Right lobe of liver (tissue), 6 donors: ENCODE measurements around the gene PLOD3. TPM values are rescaled to one million over a fixed set of nuclear protein-coding genes. Genes with fewer than 3 reads are reported as not detected.

Experiments
- ATAC-seq, 4 donors: fragments of 200-7000 bp; cut with Tn5 transposase; one replicate each; pipeline ENCODE4 v1.9.1; 2020; ENCODE audit warnings: mild to moderate bottlenecking in 4 of 4, moderate library complexity in 4 of 4
- DNase-seq, 3 donors: peaks; one replicate each; pipeline ENCODE4 v3.0.0-alpha.2; 2020
- H3K27ac ChIP-seq, 3 donors: fragments of 200-600 bp; one replicate each; pipeline ENCODE4 v1.8.0; 2022
- H3K27me3 ChIP-seq, 2 donors: fragments of 200-600 bp; one replicate each; pipeline ENCODE4 v1.8.0; 2022
- H3K36me3 ChIP-seq, 4 donors: fragments of 200-600 bp; sonication (generic) in 1 of 4; one replicate each; pipeline versions ENCODE4 v1.5.1 to v1.8.0; 2017 to 2022; ENCODE audit warnings: control low read depth in 1 of 4
- H3K4me1 ChIP-seq, 4 donors: fragments of 200-600 bp; sonication (generic) in 1 of 4; one replicate each; pipeline versions ENCODE4 v1.5.1 to v1.8.0; 2017 to 2022; ENCODE audit warnings: control low read depth in 1 of 4
- H3K4me3 ChIP-seq, 3 donors: fragments of 200-600 bp; one replicate each; pipeline ENCODE4 v1.8.0; 2022
- H3K9me3 ChIP-seq, 4 donors: fragments of 200-600 bp; sonication (generic) in 1 of 4; one replicate each; pipeline versions ENCODE4 v1.5.1 to v1.8.0; 2017 to 2022; ENCODE audit warnings: control low read depth in 1 of 4
- CTCF ChIP-seq, 4 donors: fragments of 200-600 bp in 3 of 4; fragments of 450-650 bp in 1 of 4; IDR thresholded peaks; one replicate each; pipeline versions ENCODE4 v1.5.1 to v1.8.0; 2016 to 2022; ENCODE audit warnings: antibody characterized with exemption in 4 of 4, mild to moderate bottlenecking in 2 of 4
- POLR2A ChIP-seq: fragments of 450-650 bp; IDR thresholded peaks from one replicate; pipeline ENCODE4 v1.6.1; 2017; ENCODE audit warnings: antibody characterized with exemption, mild to moderate bottlenecking
- WGBS: methylation state at CpG from one replicate; pipeline ENCODE4 v1.1.6; 2018; ENCODE audit warnings: low coverage, low lambda C conversion rate; ENCODE audit not compliant: insufficient coverage; ENCODE audit errors: missing lambda C conversion rate; 5-methylcytosine and 5-hydroxymethylcytosine counted together
- intact Hi-C, 2 donors: fragments of 100-400 bp; cut with DNase I; formaldehyde crosslinking; loops; one replicate each; pipeline versions ENCODE4 v1.11.2 to v1.14.1; 2022
- total RNA-seq, 6 experiments: library from RNA; depleted of rRNA in 2 of 6; stranded (reverse); fragments of >200 nt in 2 of 6; fragmentation: NEBNext Ultra II Directional in 3 of 6; extraction: Animal tissue kit (Norgen Biotek cat#: 25700) in 3 of 6; gene quantifications; one replicate each; pipeline versions ENCODE4 v1.1.0 to v1.2.4, GENCODE V29; 2016 to 2023
- donor health status: DM: no; HTN: yes; CAD: no.
- donor health status: DM: no; HTN: no; CAD: no.
- donor health status: DM: no; HTN: no; CAD: no.
- donor health status: DM: no; HTN: yes; CAD: no.
- donor health status: DM: no; HTN: yes; CAD: no.

PLOD3 gene
- total RNA-seq, 6 experiments from 2014 or later, result 41.7 to 57.5 (median 54.3) TPM

DNA sequence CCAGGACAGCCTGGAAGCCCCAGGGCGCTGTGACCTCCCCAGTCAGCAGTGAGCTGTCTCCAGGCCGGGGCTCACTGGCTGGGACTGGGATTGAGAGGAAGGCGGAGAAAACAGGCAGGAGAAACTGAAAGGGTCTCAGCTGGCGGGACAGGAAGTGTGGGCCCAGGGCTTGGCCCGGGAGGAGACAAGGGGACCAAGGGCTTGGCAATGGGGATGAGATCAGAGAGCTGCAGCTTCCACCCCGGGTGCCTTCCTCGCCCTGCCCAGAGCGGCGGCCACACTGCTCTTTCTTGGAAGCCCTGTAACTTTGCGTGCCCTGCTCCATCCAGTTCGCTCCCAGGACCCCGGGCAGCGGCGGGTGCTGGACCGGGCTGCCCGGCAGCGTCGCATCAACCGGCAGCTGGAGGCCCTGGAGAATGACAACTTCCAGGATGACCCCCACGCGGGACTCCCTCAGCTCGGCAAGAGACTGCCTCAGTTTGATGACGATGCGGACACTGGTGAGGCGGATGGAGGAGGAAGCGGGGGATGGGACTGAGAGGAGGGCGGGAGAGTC is 5.0 kb upstream of the PLOD3 start:
- ATAC-seq, result no peak
- 97% methylated on average over 13 of the region's 27 CpGs for WGBS

GRCh38 chr7:101220295-101220694 is 2.9 kb upstream of the PLOD3 start:
- no peak for TF ChIP-seq POLR2A
- TF ChIP-seq CTCF (IDR thresholded peaks at IDR 0.05), result no peak
- Histone ChIP-seq H3K27ac (peak overlapping the region; percentile 43 to 95 (median 89)), H3K4me1 (peaks cover 0 to 35% (median 7%) of the 10 kb centered on the region in 4 donors), H3K4me3 (peak overlapping the region in 2 of 3 donors; percentile 85 to 97), H3K9me3 (no peaks in the 10 kb centered on the region), H3K27me3 (no peaks in the 10 kb centered on the region), H3K36me3 (peaks cover 0 to 34% (median 18%) of the 10 kb centered on the region in 4 donors)
- peak; percentile 34 to 61 (median 40) for ATAC-seq
- intact Hi-C loops, result no loop called here
- WGBS, result 33% methylated on average over 5 of the region's 5 CpGs
- peak; percentile 70 to 85 (median 84) for DNase-seq

More for the DNA sequence above, 5.0 kb upstream of the PLOD3 start:
- Histone ChIP-seq H3K9me3 (no peaks in the 10 kb centered on the region), H3K27ac (no peak overlapping the region), H3K4me1 (peaks cover 0 to 21% (median 7%) of the 10 kb centered on the region in 4 donors), H3K27me3 (no peaks in the 10 kb centered on the region), H3K36me3 (peaks cover 0 to 53% (median 22%) of the 10 kb centered on the region in 4 donors), H3K4me3 (no peak overlapping the region)
- intact Hi-C loops, result no loop called here
- TF ChIP-seq CTCF (IDR thresholded peaks at IDR 0.05), result no peak
- TF ChIP-seq POLR2A, result no peak
- no peak for DNase-seq

DNA sequence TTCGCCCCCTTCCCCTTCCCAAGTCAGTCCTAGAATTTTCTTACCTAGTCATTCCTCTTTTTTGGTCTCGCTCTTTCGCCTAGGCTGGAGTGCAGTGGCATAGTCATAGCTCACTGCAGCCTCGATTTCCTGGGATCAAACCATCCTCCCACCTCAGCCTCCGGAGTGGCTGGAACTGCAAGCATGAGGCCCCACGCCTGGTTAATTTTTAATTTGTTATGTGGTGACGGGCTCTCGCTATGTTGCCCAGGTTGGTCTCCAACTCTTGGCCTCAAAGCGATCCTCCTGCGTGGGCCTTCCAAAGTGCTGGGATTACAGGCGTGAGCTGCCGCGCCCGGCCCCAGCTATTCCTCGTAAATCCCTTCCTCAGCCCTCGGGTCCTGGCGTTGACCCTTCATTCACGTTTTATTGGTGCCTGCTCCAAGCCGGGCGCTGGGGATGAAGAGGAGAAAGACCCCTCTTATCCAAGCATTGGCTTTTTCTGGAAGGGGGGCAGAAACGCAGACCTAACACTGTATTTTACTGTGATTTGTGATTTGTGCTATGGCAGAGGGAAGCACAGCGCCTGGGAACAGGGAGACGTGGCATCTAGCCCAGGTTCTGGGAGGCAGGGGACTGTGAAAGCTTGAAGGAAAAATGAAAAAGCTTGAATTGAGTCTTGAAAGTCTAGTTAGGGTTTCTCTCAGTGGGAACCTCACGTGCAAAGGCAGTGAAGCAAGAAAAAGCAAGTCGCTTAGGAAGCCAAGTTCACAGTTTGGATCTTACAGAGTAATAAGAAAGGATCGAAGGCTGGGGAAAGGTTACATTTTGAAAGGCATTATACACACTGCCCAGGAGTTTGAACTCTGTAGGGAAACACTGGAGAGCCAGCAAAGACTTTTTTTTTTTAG is 1.1 kb upstream of the PLOD3 start:
- Histone ChIP-seq H3K4me1 (peaks cover 0 to 44% (median 7%) of the 10 kb centered on the region in 4 donors), H3K27me3 (no peaks in the 10 kb centered on the region), H3K4me3 (peak overlapping the region; percentile 82 to 97 (median 85)), H3K9me3 (no peaks in the 10 kb centered on the region), H3K36me3 (peaks cover 0 to 16% (median 8%) of the 10 kb centered on the region in 4 donors), H3K27ac (peak overlapping the region; percentile 89 to 95 (median 90))
- intact Hi-C loops, result no loop called here
- ATAC-seq (peak; percentile 24 to 52 (median 34)), DNase-seq (no peak)
- TF ChIP-seq CTCF (IDR thresholded peaks at IDR 0.05), result no peak
- TF ChIP-seq POLR2A, result no peak
- 3% methylated on average over 20 of the region's 26 CpGs for WGBS

- peaks cover 0 to 10% (median 5%) of the 10 kb centered on the region in 4 donors for H3K36me3 ChIP-seq
- intact Hi-C loops, result no loop called here
- no peak for DNase-seq
Measured at GRCh38 chr7:101216860-101217387, 457 bp downstream of the PLOD3 start.

More at GRCh38 chr7:101216860-101217387, 457 bp downstream of the PLOD3 start:
- ATAC-seq, result peak in 1 of 4 donors; percentile 0
- TF ChIP-seq CTCF (IDR thresholded peaks at IDR 0.05), result no peak
- no peak for TF ChIP-seq POLR2A
- Histone ChIP-seq H3K4me1 (peaks cover 0 to 44% (median 7%) of the 10 kb centered on the region in 4 donors), H3K4me3 (peak overlapping the region; percentile 82 to 97 (median 85)), H3K27ac (peak overlapping the region; percentile 89 to 95 (median 90)), H3K27me3 (no peaks in the 10 kb centered on the region), H3K9me3 (no peaks in the 10 kb centered on the region)
- WGBS, result 0% methylated on average over 6 of the region's 34 CpGs
